Mesodermal cell (in vitro differentiated cells): ENCODE data around the gene SPTBN5.

Experiments
- H3K27ac ChIP-seq: 2 replicates; pipeline ENCODE4 v1.7.0; 2013; ENCODE audit warnings: mild to moderate bottlenecking, low read depth, low read length, moderate library complexity; ENCODE audit not compliant: severe bottlenecking
- H3K36me3 ChIP-seq: 2 replicates; pipeline ENCODE4 v1.7.1; 2013; ENCODE audit warnings: mild to moderate bottlenecking, low read length, moderate library complexity; ENCODE audit not compliant: control insufficient read depth, insufficient read depth
- H3K4me1 ChIP-seq: one replicate; pipeline ENCODE4 v1.7.1; 2013; ENCODE audit warnings: mild to moderate bottlenecking, low read length; ENCODE audit not compliant: insufficient read depth, control insufficient read depth, poor library complexity, severe bottlenecking
- H3K4me3 ChIP-seq: 2 replicates; pipeline ENCODE4 v1.7.0; 2013; ENCODE audit warnings: low read length, control low read depth, mild to moderate bottlenecking; ENCODE audit not compliant: insufficient read depth, poor library complexity, severe bottlenecking; ENCODE audit errors: extremely low read depth
- H3K9me3 ChIP-seq: 2 replicates; pipeline ENCODE4 v1.7.1; 2013; ENCODE audit warnings: mild to moderate bottlenecking, low read length, moderate library complexity; ENCODE audit not compliant: control insufficient read depth
- WGBS, 2 experiments: methylation state at CpG; one replicate each; pipeline ENCODE4 v1.1.5; 2013; ENCODE audit warnings: missing lambda C conversion rate in 2 of 2; ENCODE audit not compliant: insufficient coverage in 2 of 2; 5-methylcytosine and 5-hydroxymethylcytosine counted together

Gene SPTBN5

DNA sequence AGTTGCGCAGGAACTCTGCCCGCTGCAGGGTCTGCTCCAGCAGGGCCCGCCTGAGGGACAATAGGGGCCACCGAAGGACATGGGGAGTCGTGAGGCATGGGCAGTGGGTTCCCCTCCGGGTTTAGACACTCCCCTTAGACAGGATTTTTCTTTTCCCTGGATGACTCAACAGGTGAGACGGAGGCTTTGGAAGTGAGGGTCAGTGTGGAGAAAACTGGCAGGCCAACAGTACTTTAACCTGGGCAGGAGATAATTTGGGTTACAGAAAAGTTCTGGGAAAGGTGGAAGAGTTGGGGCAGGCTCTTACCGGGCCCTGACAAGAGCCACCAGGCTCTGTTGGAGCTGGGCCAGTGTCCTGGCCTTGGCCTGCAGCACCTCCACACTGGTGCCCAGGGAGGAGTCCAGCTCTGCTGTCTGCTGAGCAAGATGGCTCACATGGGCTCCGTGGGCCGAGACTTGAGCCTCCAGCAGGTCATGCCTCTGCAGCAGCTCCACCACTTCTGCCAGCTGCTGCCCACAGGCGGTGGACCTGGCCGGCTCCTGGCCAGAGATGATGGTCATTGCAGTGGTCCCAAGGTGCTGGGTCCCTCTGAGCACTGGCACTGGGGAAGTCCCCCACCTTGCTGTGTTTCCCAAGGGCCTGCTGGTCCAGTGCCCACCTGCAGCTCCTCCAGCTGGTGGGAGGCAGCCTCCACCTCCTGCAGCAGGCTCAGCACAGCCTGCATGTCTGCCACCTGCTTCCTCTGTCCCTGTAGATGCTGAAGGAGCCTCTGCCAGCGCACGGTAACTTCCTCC is 11.0 kb downstream of the SPTBN5 start:
- Histone ChIP-seq H3K9me3 (no peaks in the 10 kb centered on the region), H3K4me3 (no peak overlapping the region), H3K4me1 (no peaks in the 10 kb centered on the region), H3K36me3 (no peaks in the 10 kb centered on the region), H3K27ac (no peak overlapping the region)
- 73 to 84% methylated on average over 6 to 9 of the region's 14 CpGs for WGBS, 2 experiments

DNA sequence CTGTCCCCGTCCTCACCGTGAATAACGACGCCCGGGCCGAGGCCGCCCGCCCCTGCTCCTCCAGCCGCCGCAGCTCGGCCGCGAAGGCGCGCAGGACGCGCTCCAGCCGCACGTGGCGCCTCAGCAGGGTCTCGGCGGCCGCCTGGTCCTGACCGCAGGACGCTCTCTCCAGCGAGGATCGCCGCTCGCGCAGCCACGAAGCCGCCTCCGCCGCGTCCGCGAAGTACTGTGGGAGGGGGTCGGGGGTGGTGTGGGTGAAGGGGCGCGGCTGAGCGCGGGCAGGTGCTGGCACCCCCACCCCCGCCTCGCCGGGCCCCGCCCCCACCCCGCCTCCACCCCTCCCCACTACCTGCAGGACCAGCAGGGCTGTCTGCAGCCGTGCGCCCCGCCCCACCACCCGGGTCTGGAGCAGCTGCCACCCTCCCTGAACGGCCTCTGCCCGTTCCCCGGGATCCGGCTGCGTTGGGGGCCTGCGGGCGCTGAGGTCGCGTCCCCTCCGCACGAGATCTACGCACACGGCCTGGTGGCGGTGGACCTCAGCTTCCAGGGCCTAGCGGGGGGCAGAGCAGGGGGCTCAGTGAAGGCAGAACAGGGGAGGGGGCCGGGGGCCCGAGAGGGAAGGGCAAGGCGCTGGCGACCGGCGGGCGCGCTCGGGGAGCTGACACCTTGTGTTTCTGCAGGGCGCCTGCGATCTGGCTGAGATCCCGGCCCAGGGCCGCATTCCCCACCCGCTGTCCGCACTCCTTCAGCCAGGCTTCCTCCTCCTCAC is 11.7 kb downstream of the SPTBN5 start:
- WGBS, 2 experiments, result 7 to 10% methylated on average over 35 to 48 of the region's 81 CpGs
- Histone ChIP-seq H3K4me3 (peak overlapping the region; percentile 5), H3K4me1 (no peaks in the 10 kb centered on the region)

GRCh38 chr15:41881550-41881919 is 12.3 kb downstream of the SPTBN5 start:
- Histone ChIP-seq H3K27ac (no peak overlapping the region), H3K4me1 (no peaks in the 10 kb centered on the region), H3K36me3 (no peaks in the 10 kb centered on the region), H3K9me3 (no peaks in the 10 kb centered on the region), H3K4me3 (no peak overlapping the region)
- WGBS, 2 experiments, result 47 to 49% methylated on average over 9 to 10 of the region's 10 CpGs

More for the DNA sequence above, 11.7 kb downstream of the SPTBN5 start:
- Histone ChIP-seq H3K27ac (no peak overlapping the region), H3K36me3 (no peaks in the 10 kb centered on the region), H3K9me3 (no peaks in the 10 kb centered on the region)

DNA sequence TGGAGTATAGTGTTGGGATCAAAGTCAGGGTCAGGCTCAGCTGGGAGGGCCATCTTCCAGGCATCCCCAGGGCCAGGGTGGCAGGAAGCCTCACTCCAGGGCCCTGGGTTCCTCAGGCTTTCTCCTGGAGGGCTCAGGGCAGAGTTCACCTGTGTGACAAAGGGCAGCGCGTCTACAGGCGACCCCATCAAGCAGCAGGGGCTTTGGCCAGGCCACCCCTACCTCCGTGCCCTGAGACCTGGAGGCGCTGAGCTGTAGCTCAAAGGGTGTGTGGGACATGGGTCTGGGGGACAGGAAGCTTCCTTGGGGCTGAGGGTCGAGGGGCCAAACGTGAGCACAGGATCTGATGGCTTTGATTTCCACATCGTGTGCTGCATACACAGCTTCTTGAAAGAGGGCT is 12.8 kb downstream of the SPTBN5 start:
- Histone ChIP-seq H3K27ac (no peak overlapping the region), H3K36me3 (no peaks in the 10 kb centered on the region), H3K4me3 (no peak overlapping the region), H3K4me1 (no peaks in the 10 kb centered on the region), H3K9me3 (no peaks in the 10 kb centered on the region)
- 89 to 91% methylated on average over 8 of the region's 8 CpGs for WGBS, 2 experiments

DNA sequence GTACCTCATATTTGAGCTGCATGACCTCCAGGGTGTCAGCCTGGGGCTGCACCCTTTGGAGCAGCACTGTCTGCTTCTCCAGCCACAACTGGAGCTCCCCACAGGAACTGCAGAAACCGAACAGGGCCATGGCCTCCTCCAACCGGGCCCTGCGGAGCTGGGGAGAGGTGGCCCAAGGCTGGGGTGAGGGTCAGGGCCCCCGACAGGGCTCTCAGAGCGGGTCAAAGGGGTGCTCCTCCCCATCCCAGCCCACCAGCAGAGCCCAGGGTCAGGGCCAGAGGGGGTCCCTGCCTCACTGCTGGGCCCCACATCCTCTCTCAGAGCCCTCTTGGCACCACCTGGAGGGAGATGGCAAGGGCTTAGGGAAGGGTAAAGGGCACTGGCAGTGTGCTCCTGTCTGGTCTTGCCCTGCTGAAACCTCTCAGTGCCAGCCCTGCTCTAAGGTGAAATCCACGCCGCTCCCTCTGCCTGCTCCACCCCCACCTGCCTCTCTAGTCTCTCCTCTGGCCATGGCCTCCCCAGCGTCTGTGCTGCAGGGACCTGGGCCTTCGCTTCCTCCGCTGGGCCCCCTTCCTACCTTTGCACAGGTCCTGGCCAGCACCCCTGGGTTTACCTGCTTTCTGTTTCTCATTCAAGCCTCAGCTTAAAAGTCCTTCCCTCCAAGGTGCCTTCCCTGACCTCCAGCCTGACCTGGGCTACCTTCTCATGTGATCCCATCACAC is 13.5 kb downstream of the SPTBN5 start:
- no peaks in the 10 kb centered on the region for H3K4me1 ChIP-seq
- 90 to 98% methylated on average over 6 to 8 of the region's 10 CpGs for WGBS, 2 experiments
- H3K36me3 ChIP-seq, result no peaks in the 10 kb centered on the region
- no peak overlapping the region for H3K27ac ChIP-seq
- H3K4me3 ChIP-seq, result no peak overlapping the region
- H3K9me3 ChIP-seq, result no peaks in the 10 kb centered on the region

DNA sequence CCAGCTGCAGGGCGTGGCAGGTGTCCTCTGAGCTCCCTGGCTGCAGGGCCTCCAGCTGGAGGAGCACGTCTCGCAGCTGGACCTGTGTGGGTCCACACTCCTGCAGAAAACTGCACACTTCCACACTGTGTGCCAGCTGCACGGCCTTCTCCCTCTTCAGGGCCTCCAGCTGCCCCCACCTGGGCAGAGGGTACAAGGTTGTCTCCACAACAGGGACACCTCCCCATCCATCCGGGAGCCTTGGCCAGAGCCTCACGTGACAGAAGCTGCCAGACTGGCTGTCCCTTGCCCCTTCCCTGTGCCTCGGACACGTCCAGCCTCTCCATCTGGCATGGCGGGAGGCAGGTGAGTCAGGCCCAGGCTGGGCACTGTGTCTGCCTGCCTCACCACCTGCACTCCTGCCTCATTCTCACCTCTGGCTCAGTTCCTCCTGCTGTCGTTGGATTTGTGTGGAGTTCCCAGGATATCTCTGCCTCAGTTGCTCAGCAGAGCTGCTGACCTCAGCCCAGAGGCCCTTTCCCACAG is 14.5 kb downstream of the SPTBN5 start:
- Histone ChIP-seq H3K4me1 (no peaks in the 10 kb centered on the region), H3K9me3 (no peaks in the 10 kb centered on the region), H3K4me3 (no peak overlapping the region), H3K36me3 (no peaks in the 10 kb centered on the region), H3K27ac (no peak overlapping the region)
- 84 to 95% methylated on average over 8 to 10 of the region's 10 CpGs for WGBS, 2 experiments

- no peak overlapping the region for H3K27ac ChIP-seq
- H3K36me3 ChIP-seq, result no peaks in the 10 kb centered on the region
- H3K4me1 ChIP-seq, result no peaks in the 10 kb centered on the region
- WGBS, 2 experiments, result 93% methylated on average over 8 to 10 of the region's 10 CpGs
- H3K9me3 ChIP-seq, result no peaks in the 10 kb centered on the region
- no peak overlapping the region for H3K4me3 ChIP-seq
These were observed 15.5 kb downstream of the SPTBN5 start for GRCh38 chr15:41878355-41878699.

- H3K27ac ChIP-seq, result no peak overlapping the region
- H3K9me3 ChIP-seq, result no peaks in the 10 kb centered on the region
- no peaks in the 10 kb centered on the region for H3K4me1 ChIP-seq
- no peak overlapping the region for H3K4me3 ChIP-seq
- no peaks in the 10 kb centered on the region for H3K36me3 ChIP-seq
- WGBS, 2 experiments, result 77 to 80% methylated on average over 12 of the region's 13 CpGs
These were observed 16.1 kb downstream of the SPTBN5 start for GRCh38 chr15:41877631-41878354.

GRCh38 chr15:41876689-41877088 is 17.2 kb downstream of the SPTBN5 start:
- H3K4me1 ChIP-seq, result no peaks in the 10 kb centered on the region
- H3K27ac ChIP-seq, result no peak overlapping the region
- WGBS, 2 experiments, result 88 to 89% methylated on average over 10 to 11 of the region's 12 CpGs

GRCh38 chr15:41876007-41876406 is 17.8 kb downstream of the SPTBN5 start:
- Histone ChIP-seq H3K4me1 (no peaks in the 10 kb centered on the region), H3K36me3 (no peaks in the 10 kb centered on the region), H3K4me3 (no peak overlapping the region), H3K9me3 (no peaks in the 10 kb centered on the region), H3K27ac (no peak overlapping the region)
- WGBS, 2 experiments, result 86 to 92% methylated on average over 13 of the region's 13 CpGs

More at GRCh38 chr15:41876689-41877088, 17.2 kb downstream of the SPTBN5 start:
- Histone ChIP-seq H3K36me3 (no peaks in the 10 kb centered on the region), H3K4me3 (no peak overlapping the region), H3K9me3 (no peaks in the 10 kb centered on the region)
